Brain pericyte (primary cell): ENCODE measurements around the gene ATF7IP.
"Not testable (repeated sequence)": the region's sequence is repeated elsewhere in the genome, so short reads cannot be mapped to it uniquely, and the experiment has no call there.

Experiments
- DNase-seq: peaks from one replicate; pipeline ENCODE4 v3.0.0-alpha.2; 2012; ENCODE audit warnings: low read depth, low spot score

The ATF7IP gene

GRCh38 chr12:14367040-14367661 lies 1.7 kb downstream of the ATF7IP start:
- DNase-seq, result no peak

GRCh38 chr12:14369311-14369710 lies 3.8 kb downstream of the ATF7IP start:
- no peak for DNase-seq

GRCh38 chr12:14373217-14373616 lies 7.7 kb downstream of the ATF7IP start:
- DNase-seq, result no peak

GRCh38 chr12:14379508-14379907 lies 14.0 kb downstream of the ATF7IP start:
- no peak for DNase-seq

- peak; percentile 93 for DNase-seq
Observed at GRCh38 chr12:14384783-14385638, 19.5 kb downstream of the ATF7IP start.

GRCh38 chr12:14387219-14387871 lies 21.9 kb downstream of the ATF7IP start:
- DNase-seq, result no peak

- no peak for DNase-seq
Observed at GRCh38 chr12:14390449-14390848, 25.0 kb downstream of the ATF7IP start.

- no peak for DNase-seq
Observed at GRCh38 chr12:14390870-14391530, 25.5 kb downstream of the ATF7IP start.

- DNase-seq, result no peak
Observed at GRCh38 chr12:14393751-14394150, 28.3 kb downstream of the ATF7IP start.

GRCh38 chr12:14394317-14395073 lies 29.0 kb downstream of the ATF7IP start:
- peak; percentile 60 for DNase-seq

GRCh38 chr12:14395074-14395778 lies 29.7 kb downstream of the ATF7IP start:
- DNase-seq, result no peak

GRCh38 chr12:14396071-14396470 lies 30.6 kb downstream of the ATF7IP start:
- DNase-seq, result no peak

- DNase-seq, result no peak
Observed at GRCh38 chr12:14399871-14400270, 34.4 kb downstream of the ATF7IP start.

- no peak for DNase-seq
Observed at GRCh38 chr12:14400599-14400998, 35.1 kb downstream of the ATF7IP start.

GRCh38 chr12:14401267-14401666 lies 35.8 kb downstream of the ATF7IP start:
- not testable (repeated sequence) for DNase-seq

GRCh38 chr12:14402697-14403096 lies 37.2 kb downstream of the ATF7IP start:
- no peak for DNase-seq

GRCh38 chr12:14403293-14403692 lies 37.8 kb downstream of the ATF7IP start:
- DNase-seq, result no peak

- peak; percentile 74 for DNase-seq
Observed at GRCh38 chr12:14403711-14404196, 38.3 kb downstream of the ATF7IP start.

GRCh38 chr12:14405407-14405806 lies 39.9 kb downstream of the ATF7IP start:
- not testable (repeated sequence) for DNase-seq

- no peak for DNase-seq
Observed at GRCh38 chr12:14408208-14408607, 42.7 kb downstream of the ATF7IP start.
